Activated T-helper 17 cell treated with anti-CD3 and anti-CD28 coated beads, Interleukin-2, amount 50 U/mL, for 72 hours (primary cell): ENCODE measurements around the gene BCLAF1. TPM values are rescaled to one million over a fixed set of nuclear protein-coding genes. Genes with fewer than 3 reads are reported as not detected.

Source experiments
- ATAC-seq: fragments of 150-1000 bp; cut with Tn5 transposase; replicated peaks from 2 replicates; pipeline ENCODE4 v1.10.0; 2021; ENCODE audit warnings: mild to moderate bottlenecking, moderate library complexity
- H3K27ac Mint-ChIP-seq: one replicate; pipeline ENCODE4 v1.8.0; 2022; ENCODE audit warnings: mixed read lengths
- H3K27me3 Mint-ChIP-seq: one replicate; pipeline ENCODE4 v1.8.0; 2022; ENCODE audit warnings: mixed read lengths
- H3K36me3 Mint-ChIP-seq: one replicate; pipeline ENCODE4 v1.8.0; 2022; ENCODE audit warnings: low read depth, mild to moderate bottlenecking, mixed read lengths
- H3K4me1 Mint-ChIP-seq: one replicate; pipeline ENCODE4 v1.8.0; 2022; ENCODE audit warnings: mixed read lengths
- H3K4me3 Mint-ChIP-seq: one replicate; pipeline ENCODE4 v1.8.0; 2022; ENCODE audit warnings: mild to moderate bottlenecking, mixed read lengths
- H3K9me3 Mint-ChIP-seq: one replicate; pipeline ENCODE4 v1.8.0; 2022; ENCODE audit warnings: mixed read lengths
- total RNA-seq, 2 donors: library from RNA; stranded (reverse); gene quantifications; one replicate each; pipeline ENCODE4 v1.2.3, GENCODE V29; 2022

The BCLAF1 gene, protein sequence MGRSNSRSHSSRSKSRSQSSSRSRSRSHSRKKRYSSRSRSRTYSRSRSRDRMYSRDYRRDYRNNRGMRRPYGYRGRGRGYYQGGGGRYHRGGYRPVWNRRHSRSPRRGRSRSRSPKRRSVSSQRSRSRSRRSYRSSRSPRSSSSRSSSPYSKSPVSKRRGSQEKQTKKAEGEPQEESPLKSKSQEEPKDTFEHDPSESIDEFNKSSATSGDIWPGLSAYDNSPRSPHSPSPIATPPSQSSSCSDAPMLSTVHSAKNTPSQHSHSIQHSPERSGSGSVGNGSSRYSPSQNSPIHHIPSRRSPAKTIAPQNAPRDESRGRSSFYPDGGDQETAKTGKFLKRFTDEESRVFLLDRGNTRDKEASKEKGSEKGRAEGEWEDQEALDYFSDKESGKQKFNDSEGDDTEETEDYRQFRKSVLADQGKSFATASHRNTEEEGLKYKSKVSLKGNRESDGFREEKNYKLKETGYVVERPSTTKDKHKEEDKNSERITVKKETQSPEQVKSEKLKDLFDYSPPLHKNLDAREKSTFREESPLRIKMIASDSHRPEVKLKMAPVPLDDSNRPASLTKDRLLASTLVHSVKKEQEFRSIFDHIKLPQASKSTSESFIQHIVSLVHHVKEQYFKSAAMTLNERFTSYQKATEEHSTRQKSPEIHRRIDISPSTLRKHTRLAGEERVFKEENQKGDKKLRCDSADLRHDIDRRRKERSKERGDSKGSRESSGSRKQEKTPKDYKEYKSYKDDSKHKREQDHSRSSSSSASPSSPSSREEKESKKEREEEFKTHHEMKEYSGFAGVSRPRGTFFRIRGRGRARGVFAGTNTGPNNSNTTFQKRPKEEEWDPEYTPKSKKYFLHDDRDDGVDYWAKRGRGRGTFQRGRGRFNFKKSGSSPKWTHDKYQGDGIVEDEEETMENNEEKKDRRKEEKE
- 100 to 1,000 TPM; 138 to 191 TPM for total RNA-seq

DNA sequence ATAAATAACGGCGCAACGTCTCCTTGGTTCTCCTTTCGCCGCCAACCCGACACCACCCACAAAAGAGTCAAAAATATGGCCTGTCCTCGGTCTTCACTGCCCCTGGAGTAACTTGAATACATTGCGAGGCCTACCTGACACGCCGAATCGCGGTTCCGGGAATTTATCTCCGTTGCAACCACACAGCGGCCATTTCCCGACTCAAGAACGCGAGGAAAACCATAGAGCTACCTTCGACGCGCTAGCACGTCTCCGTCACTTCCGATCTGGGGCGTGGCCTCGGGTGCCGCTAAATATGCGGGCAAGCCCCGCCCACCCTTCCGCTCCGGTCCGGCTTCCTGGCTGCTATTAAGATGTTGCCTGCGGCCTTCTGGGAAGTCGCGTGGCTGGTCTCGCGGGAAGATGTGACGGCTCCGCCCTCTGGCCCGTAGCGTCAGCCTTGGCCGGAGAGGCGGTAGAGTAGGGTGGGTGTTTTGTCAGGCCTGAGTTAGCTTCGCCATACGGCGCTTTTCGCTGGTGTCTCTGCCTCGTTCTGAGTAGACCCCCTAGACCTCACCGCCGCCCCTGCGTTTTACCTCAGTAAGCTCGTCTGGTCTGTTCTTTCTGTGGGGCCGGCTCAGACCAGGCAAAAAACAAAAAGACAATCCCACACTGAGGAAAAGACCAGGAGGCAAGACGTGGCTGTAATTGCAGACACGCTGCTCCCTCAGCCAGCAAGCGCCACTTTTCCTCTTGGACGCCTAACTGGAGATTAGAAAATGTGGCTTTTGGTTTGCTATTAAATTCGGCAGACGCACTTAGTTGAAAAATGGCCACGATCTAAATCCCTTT is at the start of gene BCLAF1:
Gene BCLAF1 (minus strand): TSS at position 268 of the 831 bp plus-strand sequence. CDS start 9,980 bp downstream, outside the sequence.
- H3K27me3 Mint-ChIP-seq: no peaks in the 10 kb centered on the region
- peak; percentile 88 for ATAC-seq
- peak within 1 kb of the TSS; percentile 99 for H3K4me3 Mint-ChIP-seq
- peak within 1 kb of the TSS; percentile 100 for H3K27ac Mint-ChIP-seq
- H3K36me3 Mint-ChIP-seq: peaks cover 58% of the 10 kb centered on the region
- H3K9me3 Mint-ChIP-seq: no peaks in the 10 kb centered on the region
- H3K4me1 Mint-ChIP-seq: peaks cover 17% of the 10 kb centered on the region

- no peak for ATAC-seq
- Mint-ChIP-seq H3K27me3 (peaks cover 4% of the 10 kb centered on the region), H3K36me3 (no peaks in the 10 kb centered on the region), H3K27ac (no peak overlapping the region), H3K4me3 (no peak overlapping the region), H3K9me3 (no peaks in the 10 kb centered on the region), H3K4me1 (no peaks in the 10 kb centered on the region)
These were observed 48.8 kb upstream of the BCLAF1 start for GRCh38 chr6:136338486-136338885.

GRCh38 chr6:136337606-136338005 is 48.0 kb upstream of the BCLAF1 start:
- ATAC-seq: no peak
- H3K27me3 Mint-ChIP-seq: peaks cover 4% of the 10 kb centered on the region
- H3K9me3 Mint-ChIP-seq: no peaks in the 10 kb centered on the region
- H3K4me1 Mint-ChIP-seq: no peaks in the 10 kb centered on the region
- no peaks in the 10 kb centered on the region for H3K36me3 Mint-ChIP-seq
- no peak overlapping the region for H3K4me3 Mint-ChIP-seq
- no peak overlapping the region for H3K27ac Mint-ChIP-seq

- Mint-ChIP-seq H3K27me3 (peaks cover 4% of the 10 kb centered on the region), H3K36me3 (no peaks in the 10 kb centered on the region), H3K9me3 (no peaks in the 10 kb centered on the region), H3K4me1 (no peaks in the 10 kb centered on the region), H3K27ac (no peak overlapping the region), H3K4me3 (no peak overlapping the region)
- ATAC-seq: no peak
These were observed 47.5 kb upstream of the BCLAF1 start for GRCh38 chr6:136337121-136337520.

- Mint-ChIP-seq H3K4me3 (no peak overlapping the region), H3K9me3 (no peaks in the 10 kb centered on the region), H3K27me3 (peaks cover 4% of the 10 kb centered on the region), H3K27ac (no peak overlapping the region), H3K4me1 (no peaks in the 10 kb centered on the region), H3K36me3 (no peaks in the 10 kb centered on the region)
- ATAC-seq: no peak
These were observed 46.2 kb upstream of the BCLAF1 start for GRCh38 chr6:136335736-136336363.

DNA sequence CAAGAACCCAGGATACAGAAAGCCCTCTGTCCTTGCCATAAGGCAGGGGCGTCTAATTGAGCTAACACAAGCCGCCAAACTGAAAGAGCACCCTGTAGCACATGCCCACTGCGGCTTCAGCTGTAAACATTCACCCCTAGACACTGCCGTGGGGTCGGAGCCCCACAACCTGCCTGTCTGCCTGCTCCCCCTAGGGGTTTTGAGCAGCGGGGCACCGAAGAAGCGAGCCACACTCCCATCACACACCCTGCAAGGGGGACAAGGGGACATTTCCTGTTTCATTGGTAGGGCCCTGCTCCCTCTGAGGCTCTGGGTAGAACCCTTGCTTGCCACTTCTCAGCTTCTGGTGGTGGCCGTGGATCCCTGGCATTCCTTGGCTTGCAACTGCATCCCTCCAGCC is 45.2 kb upstream of the BCLAF1 start:
- peaks cover 4% of the 10 kb centered on the region for H3K27me3 Mint-ChIP-seq
- no peak overlapping the region for H3K27ac Mint-ChIP-seq
- no peak overlapping the region for H3K4me3 Mint-ChIP-seq
- no peak for ATAC-seq
- H3K36me3 Mint-ChIP-seq: no peaks in the 10 kb centered on the region
- no peaks in the 10 kb centered on the region for H3K4me1 Mint-ChIP-seq
- no peaks in the 10 kb centered on the region for H3K9me3 Mint-ChIP-seq

DNA sequence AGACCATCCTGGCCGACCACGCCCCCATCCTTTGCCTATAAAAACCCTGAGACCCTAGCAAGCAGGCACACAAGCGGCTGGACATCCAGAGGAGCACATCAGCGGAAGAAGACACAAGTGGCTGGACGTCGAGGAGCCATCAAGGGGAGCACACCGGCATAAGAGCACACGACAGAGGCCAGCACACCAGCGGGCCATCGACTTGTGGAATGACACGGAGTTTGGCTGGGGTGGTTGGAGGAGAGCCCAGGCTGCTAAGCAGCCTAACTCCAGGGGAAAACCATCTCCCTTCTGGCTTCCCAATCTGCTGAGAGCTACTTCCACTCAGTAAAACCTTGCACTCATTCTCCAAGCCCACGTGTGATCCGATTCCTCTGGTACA is 44.8 kb upstream of the BCLAF1 start:
- Mint-ChIP-seq H3K4me1 (no peaks in the 10 kb centered on the region), H3K9me3 (no peaks in the 10 kb centered on the region), H3K36me3 (no peaks in the 10 kb centered on the region), H3K27me3 (peaks cover 4% of the 10 kb centered on the region), H3K27ac (no peak overlapping the region), H3K4me3 (no peak overlapping the region)
- no peak for ATAC-seq

- Mint-ChIP-seq H3K4me1 (no peaks in the 10 kb centered on the region), H3K4me3 (no peak overlapping the region), H3K9me3 (no peaks in the 10 kb centered on the region), H3K27ac (no peak overlapping the region), H3K27me3 (peaks cover 4% of the 10 kb centered on the region), H3K36me3 (no peaks in the 10 kb centered on the region)
- no peak for ATAC-seq
These were observed 44.3 kb upstream of the BCLAF1 start for GRCh38 chr6:136333824-136334464.

GRCh38 chr6:136331461-136331860 is 41.8 kb upstream of the BCLAF1 start:
- no peak for ATAC-seq
- Mint-ChIP-seq H3K27me3 (peaks cover 4% of the 10 kb centered on the region), H3K4me1 (no peaks in the 10 kb centered on the region), H3K9me3 (no peaks in the 10 kb centered on the region), H3K36me3 (no peaks in the 10 kb centered on the region), H3K27ac (no peak overlapping the region), H3K4me3 (no peak overlapping the region)

DNA sequence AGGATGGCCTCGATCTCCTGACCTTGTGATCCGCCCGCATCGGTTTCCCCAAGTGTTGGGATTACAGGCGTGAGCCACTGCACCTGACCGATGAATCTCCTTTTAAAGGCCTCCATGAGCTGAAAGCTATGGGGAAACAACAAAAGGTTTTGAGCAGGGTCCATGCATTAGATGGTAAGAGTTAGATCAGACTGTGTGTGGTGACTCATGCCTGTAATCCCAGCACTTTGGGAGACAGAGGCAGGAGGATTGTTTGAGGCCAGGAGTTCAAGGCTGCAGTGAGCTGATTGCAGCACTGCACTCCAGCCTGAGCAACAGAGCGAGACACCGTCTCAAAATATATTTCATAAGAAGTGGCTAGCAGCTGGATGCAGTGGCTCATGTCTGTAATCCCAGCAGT is 41.0 kb upstream of the BCLAF1 start:
- Mint-ChIP-seq H3K4me1 (no peaks in the 10 kb centered on the region), H3K36me3 (no peaks in the 10 kb centered on the region), H3K4me3 (no peak overlapping the region), H3K27me3 (peaks cover 4% of the 10 kb centered on the region), H3K9me3 (no peaks in the 10 kb centered on the region), H3K27ac (no peak overlapping the region)
- no peak for ATAC-seq

- Mint-ChIP-seq H3K9me3 (no peaks in the 10 kb centered on the region), H3K4me1 (no peaks in the 10 kb centered on the region), H3K27ac (no peak overlapping the region), H3K4me3 (no peak overlapping the region), H3K36me3 (no peaks in the 10 kb centered on the region), H3K27me3 (no peaks in the 10 kb centered on the region)
- no peak for ATAC-seq
These were observed 36.5 kb upstream of the BCLAF1 start for GRCh38 chr6:136326038-136326553.

DNA sequence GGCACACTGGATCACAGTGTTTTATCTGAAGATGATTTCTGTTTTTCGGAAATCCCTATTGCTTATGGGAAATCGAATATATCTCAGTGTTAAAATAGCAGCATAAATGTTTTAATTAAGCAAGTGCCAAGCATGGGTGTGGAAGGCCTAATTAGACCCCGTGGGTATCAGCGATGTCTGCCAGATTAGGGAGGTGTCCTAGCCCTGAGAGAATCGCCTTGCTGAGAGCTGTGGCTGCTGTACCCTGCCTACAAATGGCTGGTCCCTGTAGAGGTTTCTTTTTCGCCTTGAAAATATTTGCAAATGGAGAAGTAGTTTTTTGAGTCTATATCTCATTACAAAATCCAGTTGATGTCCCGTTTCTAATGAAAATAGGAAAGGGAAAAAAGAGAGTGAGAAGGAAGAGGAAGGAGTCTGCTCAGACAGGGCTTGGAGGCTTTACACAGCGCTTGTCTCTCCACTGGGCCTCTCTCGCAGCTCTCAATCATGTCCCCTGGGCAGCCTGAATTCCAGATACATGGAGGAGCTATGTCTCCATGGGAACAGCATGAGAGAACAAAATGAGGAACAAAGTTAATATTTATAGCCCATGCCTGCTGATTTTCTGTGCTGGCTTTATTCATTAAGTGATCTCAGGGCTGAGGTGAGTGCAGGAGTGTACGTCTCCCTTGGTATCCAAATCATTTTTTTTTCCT is 35.2 kb upstream of the BCLAF1 start:
- no peaks in the 10 kb centered on the region for H3K27me3 Mint-ChIP-seq
- H3K27ac Mint-ChIP-seq: no peak overlapping the region
- no peak for ATAC-seq
- H3K4me1 Mint-ChIP-seq: no peaks in the 10 kb centered on the region
- no peaks in the 10 kb centered on the region for H3K9me3 Mint-ChIP-seq
- H3K4me3 Mint-ChIP-seq: no peak overlapping the region
- no peaks in the 10 kb centered on the region for H3K36me3 Mint-ChIP-seq
